Measurements from ENCODE around the gene SRSF11.

DNA sequence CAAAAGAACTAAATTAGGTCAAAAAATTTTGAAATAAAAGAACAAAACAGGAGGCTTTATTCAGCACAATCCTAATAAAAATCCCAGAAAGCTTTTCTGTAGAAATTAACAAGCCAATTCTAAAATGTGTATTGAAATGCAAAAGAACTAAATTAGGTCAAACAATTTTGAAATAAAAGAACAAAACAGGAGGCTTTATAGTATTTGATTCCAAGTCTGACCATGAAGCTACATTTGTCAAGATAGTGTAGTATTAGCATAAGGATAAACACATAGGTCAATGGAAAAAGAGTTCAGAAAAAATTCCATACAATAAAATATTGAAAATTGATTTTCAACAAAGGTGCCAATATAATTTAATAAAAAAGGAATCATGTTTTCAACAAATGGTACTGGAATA, 26.6 kb upstream of the SRSF11 start:
- TF ChIP-seq RARB (CRISPR knock-in tag; IDR thresholded peaks at IDR 0.05) (no peak), ZFP30 (CRISPR knock-in tag; IDR thresholded peaks at IDR 0.05) (no peak), OSR1 (CRISPR knock-in tag; IDR thresholded peaks at IDR 0.05) (no peak), ESRRG (CRISPR knock-in tag; IDR thresholded peaks at IDR 0.05) (no peak), ISL1 (CRISPR knock-in tag; IDR thresholded peaks at IDR 0.05) (no peak), TCF4 (CRISPR knock-in tag; IDR thresholded peaks at IDR 0.05; ENCODE audit: borderline replicate concordance) (no peak), ZNF8 (CRISPR knock-in tag; IDR thresholded peaks at IDR 0.05) (no peak), SNAI2 (CRISPR knock-in tag; IDR thresholded peaks at IDR 0.05) (no peak)
- TF ChIP-seq, protein P1, sequence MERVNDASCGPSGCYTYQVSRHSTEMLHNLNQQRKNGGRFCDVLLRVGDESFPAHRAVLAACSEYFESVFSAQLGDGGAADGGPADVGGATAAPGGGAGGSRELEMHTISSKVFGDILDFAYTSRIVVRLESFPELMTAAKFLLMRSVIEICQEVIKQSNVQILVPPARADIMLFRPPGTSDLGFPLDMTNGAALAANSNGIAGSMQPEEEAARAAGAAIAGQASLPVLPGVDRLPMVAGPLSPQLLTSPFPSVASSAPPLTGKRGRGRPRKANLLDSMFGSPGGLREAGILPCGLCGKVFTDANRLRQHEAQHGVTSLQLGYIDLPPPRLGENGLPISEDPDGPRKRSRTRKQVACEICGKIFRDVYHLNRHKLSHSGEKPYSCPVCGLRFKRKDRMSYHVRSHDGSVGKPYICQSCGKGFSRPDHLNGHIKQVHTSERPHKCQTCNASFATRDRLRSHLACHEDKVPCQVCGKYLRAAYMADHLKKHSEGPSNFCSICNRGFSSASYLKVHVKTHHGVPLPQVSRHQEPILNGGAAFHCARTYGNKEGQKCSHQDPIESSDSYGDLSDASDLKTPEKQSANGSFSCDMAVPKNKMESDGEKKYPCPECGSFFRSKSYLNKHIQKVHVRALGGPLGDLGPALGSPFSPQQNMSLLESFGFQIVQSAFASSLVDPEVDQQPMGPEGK (CRISPR knock-in tag; IDR thresholded peaks at IDR 0.05; ENCODE audit: borderline replicate concordance), result no peak
- TF ChIP-seq, protein P2, sequence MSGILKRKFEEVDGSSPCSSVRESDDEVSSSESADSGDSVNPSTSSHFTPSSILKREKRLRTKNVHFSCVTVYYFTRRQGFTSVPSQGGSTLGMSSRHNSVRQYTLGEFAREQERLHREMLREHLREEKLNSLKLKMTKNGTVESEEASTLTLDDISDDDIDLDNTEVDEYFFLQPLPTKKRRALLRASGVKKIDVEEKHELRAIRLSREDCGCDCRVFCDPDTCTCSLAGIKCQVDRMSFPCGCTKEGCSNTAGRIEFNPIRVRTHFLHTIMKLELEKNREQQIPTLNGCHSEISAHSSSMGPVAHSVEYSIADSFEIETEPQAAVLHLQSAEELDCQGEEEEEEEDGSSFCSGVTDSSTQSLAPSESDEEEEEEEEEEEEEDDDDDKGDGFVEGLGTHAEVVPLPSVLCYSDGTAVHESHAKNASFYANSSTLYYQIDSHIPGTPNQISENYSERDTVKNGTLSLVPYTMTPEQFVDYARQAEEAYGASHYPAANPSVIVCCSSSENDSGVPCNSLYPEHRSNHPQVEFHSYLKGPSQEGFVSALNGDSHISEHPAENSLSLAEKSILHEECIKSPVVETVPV (CRISPR knock-in tag; IDR thresholded peaks at IDR 0.05), result no peak
